Stomach (tissue), 4 donors: ENCODE results near the gene C2CD2L.

Source experiments
- EP300 ChIP-seq: sonication (generic); formaldehyde crosslinking; IDR thresholded peaks from one replicate; pipeline ENCODE4 v1.6.1; 2017; ENCODE audit warnings: antibody characterized with exemption
- TF ChIP-seq, protein P1 (sequence below), 7 experiments: fragments of 450-650 bp in 4 of 7; fragments of 200-600 bp in 3 of 7; sonication (generic) in 3 of 7; IDR thresholded peaks; one replicate each; pipeline ENCODE4 v1.5.1; 2016 to 2019; ENCODE audit warnings: antibody characterized with exemption in 7 of 7, control low read depth in 2 of 7, mild to moderate bottlenecking in 1 of 7

DNA sequence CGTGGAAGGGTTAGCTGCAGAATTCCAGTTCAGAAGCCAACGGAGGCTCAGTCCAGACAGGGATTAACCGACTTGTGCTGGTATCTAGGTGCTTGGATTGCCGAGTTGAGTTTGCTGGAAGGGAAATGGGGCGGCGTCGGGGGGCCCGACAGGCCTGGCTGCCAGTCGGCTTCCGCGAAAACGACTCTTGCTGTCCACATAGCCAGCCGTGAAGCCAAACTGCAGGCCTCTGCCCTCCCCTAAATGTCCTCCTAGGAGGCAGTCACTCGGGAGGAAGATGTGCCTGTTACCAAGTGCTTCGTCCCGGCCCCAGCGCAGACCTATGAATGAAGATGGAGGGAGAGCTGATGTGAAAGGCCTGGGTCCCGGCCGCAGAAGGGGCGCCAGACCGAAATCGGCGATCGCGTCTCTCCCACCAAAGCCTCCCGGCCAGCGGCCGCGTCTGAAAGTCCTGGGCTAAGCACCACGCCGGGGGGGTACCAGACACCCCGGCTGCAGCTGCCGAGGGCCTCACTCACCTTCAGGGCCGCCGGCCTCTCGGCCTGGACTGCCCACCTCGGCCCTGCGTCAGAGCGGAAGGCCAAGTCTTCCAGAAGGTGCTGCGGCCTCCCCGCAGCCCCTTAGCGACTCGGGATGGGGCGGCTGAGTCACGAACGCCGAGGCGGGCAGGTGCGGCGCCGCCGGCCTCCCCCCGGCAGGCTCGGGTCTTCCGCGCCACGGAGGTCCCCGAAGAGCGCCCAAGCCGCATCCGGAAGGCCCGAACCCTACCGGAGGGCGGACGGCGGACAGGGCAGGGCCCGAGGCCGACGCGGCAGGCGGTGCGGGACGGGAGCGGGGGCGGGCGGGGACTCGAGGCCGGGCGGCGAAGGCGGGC lies 13.0 kb upstream of the C2CD2L start:
- TF ChIP-seq, protein P1, sequence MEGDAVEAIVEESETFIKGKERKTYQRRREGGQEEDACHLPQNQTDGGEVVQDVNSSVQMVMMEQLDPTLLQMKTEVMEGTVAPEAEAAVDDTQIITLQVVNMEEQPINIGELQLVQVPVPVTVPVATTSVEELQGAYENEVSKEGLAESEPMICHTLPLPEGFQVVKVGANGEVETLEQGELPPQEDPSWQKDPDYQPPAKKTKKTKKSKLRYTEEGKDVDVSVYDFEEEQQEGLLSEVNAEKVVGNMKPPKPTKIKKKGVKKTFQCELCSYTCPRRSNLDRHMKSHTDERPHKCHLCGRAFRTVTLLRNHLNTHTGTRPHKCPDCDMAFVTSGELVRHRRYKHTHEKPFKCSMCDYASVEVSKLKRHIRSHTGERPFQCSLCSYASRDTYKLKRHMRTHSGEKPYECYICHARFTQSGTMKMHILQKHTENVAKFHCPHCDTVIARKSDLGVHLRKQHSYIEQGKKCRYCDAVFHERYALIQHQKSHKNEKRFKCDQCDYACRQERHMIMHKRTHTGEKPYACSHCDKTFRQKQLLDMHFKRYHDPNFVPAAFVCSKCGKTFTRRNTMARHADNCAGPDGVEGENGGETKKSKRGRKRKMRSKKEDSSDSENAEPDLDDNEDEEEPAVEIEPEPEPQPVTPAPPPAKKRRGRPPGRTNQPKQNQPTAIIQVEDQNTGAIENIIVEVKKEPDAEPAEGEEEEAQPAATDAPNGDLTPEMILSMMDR (IDR thresholded peaks at IDR 0.05) = no peak
- TF ChIP-seq EP300 = no peak
